Glutamatergic neuron (in vitro differentiated cells): ENCODE measurements around the gene ACSBG1. TPM values are rescaled to one million over a fixed set of nuclear protein-coding genes. Genes with fewer than 3 reads are reported as not detected.

Experiments used
- DNase-seq: peaks from one replicate; pipeline ENCODE4 v3.0.0; 2022
- H3K27ac Mint-ChIP-seq: one replicate; pipeline ENCODE4 v1.8.0; 2020; ENCODE audit warnings: mild to moderate bottlenecking, mixed read lengths, inconsistent platforms; ENCODE audit not compliant: unreplicated experiment
- H3K27me3 Mint-ChIP-seq: one replicate; pipeline ENCODE4 v1.8.0; 2020; ENCODE audit warnings: mild to moderate bottlenecking, moderate library complexity, mixed read lengths, inconsistent platforms; ENCODE audit not compliant: unreplicated experiment
- H3K36me3 Mint-ChIP-seq: one replicate; pipeline ENCODE4 v1.8.0; 2020; ENCODE audit warnings: mild to moderate bottlenecking, mixed read lengths, inconsistent platforms; ENCODE audit not compliant: unreplicated experiment
- H3K4me1 Mint-ChIP-seq: one replicate; pipeline ENCODE4 v1.8.0; 2020; ENCODE audit warnings: mild to moderate bottlenecking, low read depth, mixed read lengths, inconsistent platforms; ENCODE audit not compliant: unreplicated experiment
- H3K4me3 Mint-ChIP-seq: one replicate; pipeline ENCODE4 v1.8.0; 2020; ENCODE audit warnings: mild to moderate bottlenecking, mixed read lengths, inconsistent platforms; ENCODE audit not compliant: unreplicated experiment
- H3K9me3 Mint-ChIP-seq: one replicate; pipeline ENCODE4 v1.8.0; 2020; ENCODE audit warnings: mild to moderate bottlenecking, moderate library complexity, mixed read lengths, inconsistent platforms; ENCODE audit not compliant: unreplicated experiment
- total RNA-seq: library from RNA; stranded (reverse); fragmentation: NEBNext Ultra II Directional; extraction: Animal tissue kit (Norgen Biotek cat#: 25700); gene quantifications from one replicate; pipeline ENCODE4 v1.2.1, GENCODE V29; 2021; ENCODE audit not compliant: unreplicated experiment
- TF ChIP-seq, protein P1 (sequence below): fragments of 200-600 bp; sonication (generic); IDR thresholded peaks from one replicate; pipeline ENCODE4 v1.5.0; 2021; ENCODE audit not compliant: partially characterized antibody, unreplicated experiment

ACSBG1 gene
- total RNA-seq, 1 donor from 2014 or later, result not detected

DNA sequence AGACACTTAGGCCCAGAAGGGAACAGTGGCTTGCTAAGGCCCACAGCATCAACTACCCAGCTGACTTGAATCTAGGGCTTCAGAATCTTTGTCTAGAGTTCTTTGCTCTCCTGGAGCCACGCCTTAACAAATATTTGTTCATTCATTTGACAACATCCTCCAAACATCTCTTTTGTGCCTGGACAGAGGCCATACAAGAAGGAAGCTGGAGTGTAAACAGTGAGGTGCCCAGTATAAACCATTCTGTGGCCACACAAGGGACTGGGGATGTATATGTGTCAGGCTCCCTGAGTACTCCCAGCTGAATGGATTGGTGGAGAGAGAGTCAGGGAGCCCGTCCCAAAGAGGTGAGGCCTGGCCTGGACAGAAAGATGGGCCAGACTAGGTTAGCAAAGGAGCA, 106.5 kb downstream of the ACSBG1 start:
- Mint-ChIP-seq H3K27me3 (peaks cover 14% of the 10 kb centered on the region), H3K27ac (peak overlapping the region; percentile 12), H3K4me1 (peaks cover 42% of the 10 kb centered on the region), H3K9me3 (no peaks in the 10 kb centered on the region), H3K36me3 (no peaks in the 10 kb centered on the region), H3K4me3 (peak overlapping the region; percentile 68)
- TF ChIP-seq, protein P1, sequence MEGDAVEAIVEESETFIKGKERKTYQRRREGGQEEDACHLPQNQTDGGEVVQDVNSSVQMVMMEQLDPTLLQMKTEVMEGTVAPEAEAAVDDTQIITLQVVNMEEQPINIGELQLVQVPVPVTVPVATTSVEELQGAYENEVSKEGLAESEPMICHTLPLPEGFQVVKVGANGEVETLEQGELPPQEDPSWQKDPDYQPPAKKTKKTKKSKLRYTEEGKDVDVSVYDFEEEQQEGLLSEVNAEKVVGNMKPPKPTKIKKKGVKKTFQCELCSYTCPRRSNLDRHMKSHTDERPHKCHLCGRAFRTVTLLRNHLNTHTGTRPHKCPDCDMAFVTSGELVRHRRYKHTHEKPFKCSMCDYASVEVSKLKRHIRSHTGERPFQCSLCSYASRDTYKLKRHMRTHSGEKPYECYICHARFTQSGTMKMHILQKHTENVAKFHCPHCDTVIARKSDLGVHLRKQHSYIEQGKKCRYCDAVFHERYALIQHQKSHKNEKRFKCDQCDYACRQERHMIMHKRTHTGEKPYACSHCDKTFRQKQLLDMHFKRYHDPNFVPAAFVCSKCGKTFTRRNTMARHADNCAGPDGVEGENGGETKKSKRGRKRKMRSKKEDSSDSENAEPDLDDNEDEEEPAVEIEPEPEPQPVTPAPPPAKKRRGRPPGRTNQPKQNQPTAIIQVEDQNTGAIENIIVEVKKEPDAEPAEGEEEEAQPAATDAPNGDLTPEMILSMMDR, result no peak
- no peak for DNase-seq

DNA sequence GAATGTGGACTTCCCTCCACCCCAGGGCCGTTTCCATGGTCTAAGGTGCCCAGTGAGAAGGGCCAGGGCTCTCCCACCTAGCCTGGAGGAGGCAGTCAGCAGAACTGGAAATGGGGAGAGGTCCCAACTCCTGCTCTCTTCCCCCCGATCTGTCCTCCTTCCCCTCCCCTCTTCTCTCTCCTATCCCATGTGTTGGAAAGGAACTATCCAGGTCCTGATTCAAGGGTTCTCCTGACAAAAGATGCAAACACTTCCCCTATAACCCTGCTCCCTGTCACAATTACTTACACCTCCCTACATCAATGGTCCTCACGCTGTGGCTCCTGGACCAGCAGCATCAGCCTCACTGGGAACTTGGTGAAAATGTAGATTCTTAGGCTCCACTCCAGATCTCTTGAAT, 109.1 kb downstream of the ACSBG1 start:
- Mint-ChIP-seq H3K27me3 (peaks cover 8% of the 10 kb centered on the region), H3K27ac (peak overlapping the region; percentile 20), H3K4me1 (peaks cover 47% of the 10 kb centered on the region), H3K4me3 (no peak overlapping the region), H3K36me3 (no peaks in the 10 kb centered on the region), H3K9me3 (peaks cover 2% of the 10 kb centered on the region)
- TF ChIP-seq, protein P1, result no peak
- no peak for DNase-seq

DNA sequence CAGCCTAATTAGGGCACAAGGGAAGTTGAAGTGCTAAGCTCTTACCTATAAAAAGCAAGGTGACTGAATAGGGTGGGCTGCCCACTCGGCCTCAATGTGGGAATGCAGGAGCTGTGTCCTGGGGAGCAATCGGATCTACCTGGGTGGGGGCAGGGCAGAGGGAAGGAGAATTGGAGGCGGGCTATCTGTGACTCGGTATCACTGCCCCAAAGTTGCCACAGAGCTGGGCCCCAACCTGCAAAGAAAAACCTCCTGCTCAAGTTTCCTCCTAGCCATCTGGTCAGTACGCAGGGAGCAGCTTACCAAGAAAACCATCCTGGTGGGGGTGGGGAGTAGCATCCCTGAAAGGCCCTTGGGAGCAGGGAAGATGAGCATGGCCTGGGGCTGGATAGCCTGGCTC, 113.8 kb downstream of the ACSBG1 start:
- TF ChIP-seq, protein P1, result no peak
- H3K4me3 Mint-ChIP-seq, result peak overlapping the region; percentile 78

More for the DNA sequence above, 113.8 kb downstream of the ACSBG1 start:
- H3K27me3 Mint-ChIP-seq, result peaks cover 2% of the 10 kb centered on the region
- peak overlapping the region; percentile 72 for H3K27ac Mint-ChIP-seq
- peaks cover 2% of the 10 kb centered on the region for H3K9me3 Mint-ChIP-seq
- peaks cover 43% of the 10 kb centered on the region for H3K4me1 Mint-ChIP-seq
- no peaks in the 10 kb centered on the region for H3K36me3 Mint-ChIP-seq
- DNase-seq, result peak; percentile 57

Other genes starting within 250 kb of the ACSBG1 start
- 45.3 TPM for gene TBC1D2B, start 156.9 kb downstream of the ACSBG1 start, total RNA-seq
- not detected for gene SH2D7, start 142.0 kb downstream of the ACSBG1 start, total RNA-seq
- 131 TPM for gene CIB2, start 103.1 kb downstream of the ACSBG1 start, total RNA-seq
- 40.2 TPM for gene IDH3A, start 85.2 kb downstream of the ACSBG1 start, total RNA-seq
- gene DNAJA4, start 30.0 kb upstream of the ACSBG1 start, total RNA-seq, result 2.4 TPM
- 43.9 TPM for gene SKIC8, start 65.0 kb upstream of the ACSBG1 start, total RNA-seq
- 314 TPM for gene CRABP1, start 105.8 kb upstream of the ACSBG1 start, total RNA-seq
- 82.4 TPM for gene IREB2, start 203.7 kb upstream of the ACSBG1 start, total RNA-seq